GM23248 (cell line): ENCODE measurements around the gene NAA10. TPM values are rescaled to one million over a fixed set of nuclear protein-coding genes. Genes with fewer than 3 reads are reported as not detected.
A peak's percentile ranks its signal among the peaks of the same experiment; 100 is the strongest.

Experiments
- DNase-seq: peaks from one replicate; pipeline ENCODE4 v3.0.0-alpha.2; 2015
- H2AFZ ChIP-seq: fragments of 200-600 bp; sonication (generic); 2 replicates; pipeline ENCODE4 v1.6.1; 2016; ENCODE audit warnings: antibody characterized with exemption
- H3F3A ChIP-seq: fragments of 200-600 bp; sonication (generic); 2 replicates; pipeline ENCODE4 v1.6.1; 2016; ENCODE audit warnings: mild to moderate bottlenecking, antibody characterized with exemption, mixed run types; ENCODE audit not compliant: insufficient read depth
- H3K27ac ChIP-seq: fragments of 200-600 bp; sonication (generic); 2 replicates; pipeline ENCODE4 v1.5.1; 2016; ENCODE audit warnings: mild to moderate bottlenecking
- H3K27me3 ChIP-seq: fragments of 200-600 bp; sonication (generic); replicated peaks from 2 replicates; pipeline ENCODE4 v1.6.1; 2016; ENCODE audit warnings: mild to moderate bottlenecking; ENCODE audit not compliant: insufficient read depth
- H3K36me3 ChIP-seq: fragments of 200-600 bp; sonication (generic); 2 replicates; pipeline ENCODE4 v1.6.1; 2016; ENCODE audit warnings: low read depth, mild to moderate bottlenecking
- H3K4me1 ChIP-seq: fragments of 200-600 bp; sonication (generic); 2 replicates; pipeline ENCODE4 v1.6.1; 2016; ENCODE audit warnings: mild to moderate bottlenecking; ENCODE audit not compliant: insufficient read depth
- H3K4me2 ChIP-seq: fragments of 200-600 bp; sonication (generic); one replicate; pipeline ENCODE4 v1.6.1; 2016; ENCODE audit warnings: mild to moderate bottlenecking; ENCODE audit not compliant: unreplicated experiment
- H3K4me3 ChIP-seq: fragments of 200-600 bp; sonication (generic); 2 replicates; pipeline ENCODE4 v1.5.1; 2016; ENCODE audit warnings: mild to moderate bottlenecking
- H3K79me2 ChIP-seq: fragments of 200-600 bp; sonication (generic); 2 replicates; pipeline ENCODE4 v1.6.1; 2016; ENCODE audit warnings: mild to moderate bottlenecking; ENCODE audit not compliant: insufficient read depth
- H3K9ac ChIP-seq: fragments of 200-600 bp; sonication (generic); 2 replicates; pipeline ENCODE4 v1.6.1; 2016; ENCODE audit warnings: mild to moderate bottlenecking
- H3K9me2 ChIP-seq: fragments of 200-600 bp; sonication (generic); 2 replicates; pipeline ENCODE4 v1.6.1; 2016; ENCODE audit warnings: mixed run types, mild to moderate bottlenecking, moderate library complexity; ENCODE audit not compliant: insufficient read depth
- H3K9me3 ChIP-seq: fragments of 200-600 bp; sonication (generic); one replicate; pipeline ENCODE4 v1.6.1; 2017; ENCODE audit warnings: low read depth
- H4K20me1 ChIP-seq: fragments of 200-600 bp; sonication (generic); 2 replicates; pipeline ENCODE4 v1.6.0; 2016; ENCODE audit not compliant: insufficient read depth
- EZH2 ChIP-seq: fragments of 200-600 bp; sonication (generic); IDR thresholded peaks from 2 replicates; pipeline ENCODE4 v1.6.1; 2018; ENCODE audit warnings: antibody characterized with exemption, mild to moderate bottlenecking; ENCODE audit not compliant: insufficient read depth, poor library complexity, severe bottlenecking
- EZH2phosphoT487 ChIP-seq: fragments of 200-600 bp; sonication (generic); IDR thresholded peaks from 2 replicates; pipeline ENCODE4 v1.6.1; 2018; ENCODE audit warnings: antibody characterized with exemption, moderate library complexity, mild to moderate bottlenecking, low read depth; ENCODE audit not compliant: insufficient read depth
- WGBS, 2 experiments: methylation state at CpG; one replicate each; pipeline ENCODE4 v1.1.6; 2015 to 2017; ENCODE audit warnings: low lambda C conversion rate in 2 of 2, low coverage in 1 of 2; ENCODE audit errors: missing lambda C conversion rate in 2 of 2; 5-methylcytosine and 5-hydroxymethylcytosine counted together
- in situ Hi-C: fragments of 300-500 bp; cut with MboI; formaldehyde crosslinking; loops from 2 replicates; pipeline ENCODE4 v1.15.0; 2020
- polyA plus RNA-seq: library from polyadenylated mRNA; unstranded; fragments of >200 nt; fragmentation: Nextera tagmentation; extraction: Ambion mirVana; gene quantifications from 2 replicates; pipeline ENCODE4 v1.2.1, GENCODE V29; 2016
- total RNA-seq: library from RNA; depleted of rRNA; stranded (reverse); fragments of >200 nt; shearing (Covaris generic); gene quantifications from 2 replicates; pipeline ENCODE4 v1.2.3, GENCODE V29; 2014

The NAA10 gene
- total and polyA plus RNA-seq, 2 experiments from 2014 or later, result 154 to 166 TPM

GRCh38 chrX:153972368-153973126 is 37.7 kb upstream of the NAA10 start, which contains the start of gene TMEM187:
TMEM187 (plus strand) TSS chrX:153972754; CDS start chrX:153982063, 9,309 bp downstream.
- WGBS, 2 experiments, result 0 to 1% methylated on average over 14 to 20 of the region's 103 CpGs

GRCh38 chrX:153971450-153972367 is 36.9 kb upstream of the NAA10 start, which contains the start of gene HCFC1:
HCFC1 (minus strand) TSS chrX:153971818; CDS start chrX:153970840, 978 bp downstream.
- 0 to 1% methylated on average over 18 to 36 of the region's 96 CpGs for WGBS, 2 experiments
- Histone ChIP-seq H3K4me2 (peak within 1 kb of the TSS; percentile 88), H3K9me3 (no peaks in the 10 kb centered on the region), H2AFZ (no peak within 1 kb of the TSS), H3K4me1 (peaks cover 22% of the 10 kb centered on the region), H3K36me3 (no peaks in the 10 kb centered on the region), H4K20me1 (no peaks in the 10 kb centered on the region), H3K27me3 (no peaks in the 10 kb centered on the region), H3F3A (peaks cover 13% of the 10 kb centered on the region; the same call in 1 of the 2 replicates), H3K9me2 (no peaks in the 10 kb centered on the region), H3K79me2 (peaks cover 65% of the 10 kb centered on the region), H3K27ac (peak within 1 kb of the TSS; percentile 100), H3K4me3 (peak within 1 kb of the TSS; percentile 96), H3K9ac (peak within 1 kb of the TSS; percentile 100)
- TF ChIP-seq EZH2 (no peak), EZH2phosphoT487 (no peak)
- peak; percentile 93 for DNase-seq
- in situ Hi-C loops, result no loop called here

More at GRCh38 chrX:153972368-153973126, 37.7 kb upstream of the NAA10 start, which contains the start of gene TMEM187:
- TF ChIP-seq EZH2, result no peak
- no peak for TF ChIP-seq EZH2phosphoT487
- H2AFZ ChIP-seq, result peak within 1 kb of the TSS; percentile 33
- peak within 1 kb of the TSS; percentile 96 for H3K4me3 ChIP-seq
- no peaks in the 10 kb centered on the region for H3K27me3 ChIP-seq
- H3K9ac ChIP-seq, result peak within 1 kb of the TSS; percentile 100
- no peaks in the 10 kb centered on the region for H3K36me3 ChIP-seq
- H3F3A ChIP-seq, result peaks cover 13% of the 10 kb centered on the region; the same call in 1 of the 2 replicates
- H3K79me2 ChIP-seq, result peaks cover 58% of the 10 kb centered on the region
- H3K4me2 ChIP-seq, result peak within 1 kb of the TSS; percentile 88
- H3K4me1 ChIP-seq, result peaks cover 21% of the 10 kb centered on the region
- H3K9me3 ChIP-seq, result no peaks in the 10 kb centered on the region
- in situ Hi-C loops, result no loop called here
- H3K9me2 ChIP-seq, result no peaks in the 10 kb centered on the region
- no peaks in the 10 kb centered on the region for H4K20me1 ChIP-seq
- peak; percentile 91 for DNase-seq
- H3K27ac ChIP-seq, result peak within 1 kb of the TSS; percentile 100

GRCh38 chrX:153971124-153971449 is 36.2 kb upstream of the NAA10 start:
- peaks cover 13% of the 10 kb centered on the region; the same call in 1 of the 2 replicates for H3F3A ChIP-seq
- in situ Hi-C loops, result no loop called here
- H3K27me3 ChIP-seq, result no peaks in the 10 kb centered on the region
- no peaks in the 10 kb centered on the region for H4K20me1 ChIP-seq
- no peak overlapping the region for H2AFZ ChIP-seq
- H3K4me3 ChIP-seq, result peak overlapping the region; percentile 96
- no peaks in the 10 kb centered on the region for H3K9me2 ChIP-seq
- H3K79me2 ChIP-seq, result peaks cover 65% of the 10 kb centered on the region
- peak overlapping the region; percentile 79 for H3K4me2 ChIP-seq
- H3K9me3 ChIP-seq, result no peaks in the 10 kb centered on the region
- H3K27ac ChIP-seq, result peak overlapping the region; percentile 100
- H3K4me1 ChIP-seq, result peaks cover 29% of the 10 kb centered on the region
- H3K9ac ChIP-seq, result peak overlapping the region; percentile 100
- no peak for TF ChIP-seq EZH2
- no peak for TF ChIP-seq EZH2phosphoT487
- peak; percentile 90 for DNase-seq
- H3K36me3 ChIP-seq, result no peaks in the 10 kb centered on the region
- WGBS, 2 experiments, result 0 to 10% methylated on average over 2 to 4 of the region's 34 CpGs
